Measurements from ENCODE around the gene ZNF76. TPM values are rescaled to one million over a fixed set of nuclear protein-coding genes. Genes with fewer than 3 reads are reported as not detected.

ZNF76 gene
- total and polyA plus RNA-seq, 2 of the 13 experiments (the other 11 are each of a cell fraction or from before 2014, with no cell fraction given), result 13.2 to 26.4 TPM

DNA sequence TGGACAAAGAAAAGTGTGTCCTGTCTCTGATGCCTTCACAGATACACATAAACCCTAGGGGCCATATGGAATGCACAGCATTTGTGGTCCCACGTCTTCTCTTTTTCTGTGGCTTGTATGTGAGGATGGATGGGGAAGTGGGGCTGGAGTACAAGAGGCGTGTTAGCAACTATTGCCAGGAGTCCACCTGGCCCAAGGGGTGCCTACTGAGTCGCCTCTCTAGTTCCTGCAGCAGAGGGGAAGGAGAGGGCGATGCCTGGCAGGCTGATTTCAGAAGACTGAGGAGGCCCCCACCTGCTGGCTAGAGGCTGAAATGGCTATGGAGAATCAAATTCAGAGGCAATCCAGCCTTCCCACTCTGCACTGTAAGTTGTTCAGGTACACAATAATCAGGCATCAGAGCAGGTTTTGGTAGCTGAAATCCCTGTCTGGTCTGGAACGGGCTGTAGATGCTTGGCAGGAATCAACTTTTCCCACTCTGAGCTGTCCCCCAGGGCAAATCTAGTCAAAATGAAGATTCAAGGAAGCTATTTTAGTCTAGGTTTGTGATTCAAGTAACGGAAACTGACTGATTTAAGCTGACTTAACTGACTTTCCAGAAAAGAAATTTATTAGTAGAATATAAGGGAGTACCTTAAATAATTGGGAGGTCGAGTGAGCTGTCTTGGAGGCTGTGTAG is 68.0 kb downstream of the ZNF76 start (continued):
- TF ChIP-seq, protein P1, sequence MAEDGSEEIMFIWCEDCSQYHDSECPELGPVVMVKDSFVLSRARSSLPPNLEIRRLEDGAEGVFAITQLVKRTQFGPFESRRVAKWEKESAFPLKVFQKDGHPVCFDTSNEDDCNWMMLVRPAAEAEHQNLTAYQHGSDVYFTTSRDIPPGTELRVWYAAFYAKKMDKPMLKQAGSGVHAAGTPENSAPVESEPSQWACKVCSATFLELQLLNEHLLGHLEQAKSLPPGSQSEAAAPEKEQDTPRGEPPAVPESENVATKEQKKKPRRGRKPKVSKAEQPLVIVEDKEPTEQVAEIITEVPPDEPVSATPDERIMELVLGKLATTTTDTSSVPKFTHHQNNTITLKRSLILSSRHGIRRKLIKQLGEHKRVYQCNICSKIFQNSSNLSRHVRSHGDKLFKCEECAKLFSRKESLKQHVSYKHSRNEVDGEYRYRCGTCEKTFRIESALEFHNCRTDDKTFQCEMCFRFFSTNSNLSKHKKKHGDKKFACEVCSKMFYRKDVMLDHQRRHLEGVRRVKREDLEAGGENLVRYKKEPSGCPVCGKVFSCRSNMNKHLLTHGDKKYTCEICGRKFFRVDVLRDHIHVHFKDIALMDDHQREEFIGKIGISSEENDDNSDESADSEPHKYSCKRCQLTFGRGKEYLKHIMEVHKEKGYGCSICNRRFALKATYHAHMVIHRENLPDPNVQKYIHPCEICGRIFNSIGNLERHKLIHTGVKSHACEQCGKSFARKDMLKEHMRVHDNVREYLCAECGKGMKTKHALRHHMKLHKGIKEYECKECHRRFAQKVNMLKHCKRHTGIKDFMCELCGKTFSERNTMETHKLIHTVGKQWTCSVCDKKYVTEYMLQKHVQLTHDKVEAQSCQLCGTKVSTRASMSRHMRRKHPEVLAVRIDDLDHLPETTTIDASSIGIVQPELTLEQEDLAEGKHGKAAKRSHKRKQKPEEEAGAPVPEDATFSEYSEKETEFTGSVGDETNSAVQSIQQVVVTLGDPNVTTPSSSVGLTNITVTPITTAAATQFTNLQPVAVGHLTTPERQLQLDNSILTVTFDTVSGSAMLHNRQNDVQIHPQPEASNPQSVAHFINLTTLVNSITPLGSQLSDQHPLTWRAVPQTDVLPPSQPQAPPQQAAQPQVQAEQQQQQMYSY (CRISPR knock-in tag; IDR thresholded peaks at IDR 0.05), result no peak
- TF ChIP-seq FOXA1 (IDR thresholded peaks at IDR 0.05) (no peak), FOXA1 (CRISPR knock-in tag; IDR thresholded peaks at IDR 0.05) (no peak), ZNF652 (CRISPR knock-in tag; IDR thresholded peaks at IDR 0.05; ENCODE audit: borderline replicate concordance, low read depth) (no peak), ZSCAN31 (CRISPR knock-in tag; IDR thresholded peaks at IDR 0.05; ENCODE audit: low read depth) (no peak), ZNF44 (CRISPR knock-in tag; IDR thresholded peaks at IDR 0.05) (no peak), PITX1 (CRISPR knock-in tag; IDR thresholded peaks at IDR 0.05) (no peak), XBP1 (CRISPR knock-in tag; IDR thresholded peaks at IDR 0.05) (no peak), ZNF496 (CRISPR knock-in tag; IDR thresholded peaks at IDR 0.05; ENCODE audit: insufficient replicate concordance) (no peak), ZNF124 (CRISPR knock-in tag; IDR thresholded peaks at IDR 0.05) (0 out of 2 replicates have a peak, but pooled peaks have one; percentile 72), SP2 (CRISPR knock-in tag; IDR thresholded peaks at IDR 0.05) (no peak), NCOA5 (CRISPR knock-in tag; IDR thresholded peaks at IDR 0.05) (no peak), POLR2AphosphoS5 (IDR thresholded peaks at IDR 0.05; ENCODE audit: low read depth, low read length) (no peak), EEA1 (CRISPR knock-in tag; IDR thresholded peaks at IDR 0.05; ENCODE audit: borderline replicate concordance) (no peak), EHMT2 (IDR thresholded peaks at IDR 0.05; ENCODE audit: borderline replicate concordance, low read depth, low read length) (no peak), IKZF1 (IDR thresholded peaks at IDR 0.05) (no peak), ATF7 (IDR thresholded peaks at IDR 0.05) (no peak), ATF7 (CRISPR knock-in tag; IDR thresholded peaks at IDR 0.05) (no peak), HMG20A (CRISPR knock-in tag; IDR thresholded peaks at IDR 0.05; ENCODE audit: borderline replicate concordance) (no peak), ZEB1 (IDR thresholded peaks at IDR 0.05; ENCODE audit: insufficient replicate concordance, low read depth) (no peak), SATB2 (CRISPR knock-in tag; IDR thresholded peaks at IDR 0.05) (no peak), NR2F1 (CRISPR knock-in tag; IDR thresholded peaks at IDR 0.05) (no peak), ZNF224 (CRISPR knock-in tag; IDR thresholded peaks at IDR 0.05) (no peak), ZSCAN9 (CRISPR knock-in tag; IDR thresholded peaks at IDR 0.05; ENCODE audit: borderline replicate concordance) (0 out of 2 replicates have a peak, but pooled peaks have one; percentile 25)
- TF ChIP-seq, protein P2, sequence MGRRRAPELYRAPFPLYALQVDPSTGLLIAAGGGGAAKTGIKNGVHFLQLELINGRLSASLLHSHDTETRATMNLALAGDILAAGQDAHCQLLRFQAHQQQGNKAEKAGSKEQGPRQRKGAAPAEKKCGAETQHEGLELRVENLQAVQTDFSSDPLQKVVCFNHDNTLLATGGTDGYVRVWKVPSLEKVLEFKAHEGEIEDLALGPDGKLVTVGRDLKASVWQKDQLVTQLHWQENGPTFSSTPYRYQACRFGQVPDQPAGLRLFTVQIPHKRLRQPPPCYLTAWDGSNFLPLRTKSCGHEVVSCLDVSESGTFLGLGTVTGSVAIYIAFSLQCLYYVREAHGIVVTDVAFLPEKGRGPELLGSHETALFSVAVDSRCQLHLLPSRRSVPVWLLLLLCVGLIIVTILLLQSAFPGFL (CRISPR knock-in tag; IDR thresholded peaks at IDR 0.05), result no peak
- TF ChIP-seq, protein P3, sequence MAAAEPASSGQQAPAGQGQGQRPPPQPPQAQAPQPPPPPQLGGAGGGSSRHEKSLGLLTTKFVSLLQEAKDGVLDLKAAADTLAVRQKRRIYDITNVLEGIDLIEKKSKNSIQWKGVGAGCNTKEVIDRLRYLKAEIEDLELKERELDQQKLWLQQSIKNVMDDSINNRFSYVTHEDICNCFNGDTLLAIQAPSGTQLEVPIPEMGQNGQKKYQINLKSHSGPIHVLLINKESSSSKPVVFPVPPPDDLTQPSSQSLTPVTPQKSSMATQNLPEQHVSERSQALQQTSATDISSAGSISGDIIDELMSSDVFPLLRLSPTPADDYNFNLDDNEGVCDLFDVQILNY (CRISPR knock-in tag; conservative IDR thresholded peaks at IDR 0.05), result no peak
- TF ChIP-seq, protein P4, sequence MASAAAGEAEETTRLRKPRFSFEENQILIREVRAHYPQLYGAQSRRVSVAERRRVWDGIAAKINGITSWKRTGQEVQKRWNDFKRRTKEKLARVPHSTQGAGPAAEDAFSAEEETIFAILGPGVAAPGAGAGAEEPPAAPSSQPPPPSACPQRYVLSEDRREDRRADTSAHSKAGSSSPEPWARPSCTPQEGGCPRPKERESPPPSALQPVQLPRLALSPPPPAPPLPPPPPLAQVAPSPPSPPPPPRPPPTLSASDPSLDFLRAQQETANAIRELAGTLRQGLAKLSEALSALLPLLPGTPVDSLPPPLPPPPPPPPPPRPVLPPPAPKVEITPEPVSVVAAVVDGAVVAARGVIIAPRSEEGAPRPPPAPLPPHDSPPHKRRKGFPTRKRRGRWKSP (CRISPR knock-in tag; IDR thresholded peaks at IDR 0.05), result no peak
